Measurements from ENCODE around the gene SENP6. TPM values are rescaled to one million over a fixed set of nuclear protein-coding genes. Genes with fewer than 3 reads are reported as not detected.

The SENP6 gene
- total RNA-seq, 2 experiments from 2014 or later = 70.2 to 72.0 TPM

- no peak overlapping the region for H3K4me3 Mint-ChIP-seq
- H3K4me1 Mint-ChIP-seq (ENCODE audit: low read depth) = peaks cover 59% of the 10 kb centered on the region
- H3K27me3 Mint-ChIP-seq = no peaks in the 10 kb centered on the region
- peaks cover 53% of the 10 kb centered on the region for H3K36me3 Mint-ChIP-seq (ENCODE audit: low read depth)
- H3K9me3 Mint-ChIP-seq = peaks cover 5% of the 10 kb centered on the region
- ATAC-seq (no peak), DNase-seq (no peak)
- H3K27ac Mint-ChIP-seq = no peak overlapping the region
- ChIA-PET POLR2A (interaction anchor here (1.5 kb wide), 1 partner anchor 20 kb away, joined by 4 read pairs; no protein-coding TSS in a partner anchor), CTCF (no interaction called here)
- intact Hi-C loops (cut with micrococcal nuclease) = no loop called here
- TF ChIP-seq CTCF (IDR thresholded peaks at IDR 0.05) = no peak
Observed at GRCh38 chr6:75619230-75619899, 17.7 kb downstream of the SENP6 start.

GRCh38 chr6:75620381-75621304 lies 19.0 kb downstream of the SENP6 start:
- Mint-ChIP-seq H3K4me1 (ENCODE audit: low read depth) (peaks cover 49% of the 10 kb centered on the region), H3K9me3 (peaks cover 5% of the 10 kb centered on the region), H3K4me3 (no peak overlapping the region), H3K27ac (peak overlapping the region; percentile 83), H3K27me3 (no peaks in the 10 kb centered on the region), H3K36me3 (ENCODE audit: low read depth) (peaks cover 50% of the 10 kb centered on the region)
- ATAC-seq (peak; percentile 45), DNase-seq (no peak)
- TF ChIP-seq CTCF (IDR thresholded peaks at IDR 0.05) = no peak
- intact Hi-C loops (cut with micrococcal nuclease) = no loop called here
- CTCF ChIA-PET = interaction anchor here (1.1 to 1.3 kb wide), 2 partner anchors 9 kb away, joined by 4 to 5 read pairs; no protein-coding TSS in a partner anchor
- POLR2A ChIA-PET = interaction anchor here (0.9 to 1.9 kb wide), 3 partner anchors 13 to 21 kb away, joined by 3 to 8 read pairs (median 4); partner anchors contain the start of gene SENP6

- Mint-ChIP-seq H3K9me3 (peaks cover 5% of the 10 kb centered on the region), H3K27ac (peak overlapping the region; percentile 70), H3K36me3 (ENCODE audit: low read depth) (peaks cover 48% of the 10 kb centered on the region), H3K4me1 (ENCODE audit: low read depth) (peaks cover 45% of the 10 kb centered on the region), H3K27me3 (no peaks in the 10 kb centered on the region), H3K4me3 (no peak overlapping the region)
- ChIA-PET POLR2A (interaction anchor here (1.9 kb wide), 1 partner anchor 20 kb away, joined by 8 read pairs; the partner anchor contains the start of gene SENP6), CTCF (no interaction called here)
- DNase-seq (no peak), ATAC-seq (no peak)
- TF ChIP-seq CTCF (IDR thresholded peaks at IDR 0.05) = no peak
- intact Hi-C loops (cut with micrococcal nuclease) = no loop called here
Observed at GRCh38 chr6:75621846-75622245, 20.2 kb downstream of the SENP6 start.

GRCh38 chr6:75623491-75623890 lies 21.8 kb downstream of the SENP6 start:
- H3K4me1 Mint-ChIP-seq (ENCODE audit: low read depth) = peaks cover 34% of the 10 kb centered on the region
- ChIA-PET CTCF (no interaction called here), POLR2A (interaction anchor here (0.8 to 1.0 kb wide), 2 partner anchors 21 to 380 kb away, joined by 3 to 4 read pairs; partner anchors contain the start of gene COX7A2)
- H3K27me3 Mint-ChIP-seq = no peaks in the 10 kb centered on the region
- peaks cover 37% of the 10 kb centered on the region for H3K36me3 Mint-ChIP-seq (ENCODE audit: low read depth)
- no peak for TF ChIP-seq CTCF (IDR thresholded peaks at IDR 0.05)
- no peak overlapping the region for H3K27ac Mint-ChIP-seq
- DNase-seq (no peak), ATAC-seq (no peak)
- H3K9me3 Mint-ChIP-seq = peaks cover 2% of the 10 kb centered on the region
- no peak overlapping the region for H3K4me3 Mint-ChIP-seq
- intact Hi-C loops (cut with micrococcal nuclease) = no loop called here
